NCI-H187 (cell line): ENCODE results near the gene FKBP14.
A peak's percentile ranks its signal among the peaks of the same experiment; 100 is the strongest.
"Not testable (repeated sequence)": the region's sequence is repeated elsewhere in the genome, so short reads cannot be mapped to it uniquely, and the experiment has no call there.

Source experiments
- DNase-seq, 2 experiments: peaks; one replicate each; lab custom pipeline; 2025; lab: John Stamatoyannopoulos, UW

The FKBP14 gene, protein sequence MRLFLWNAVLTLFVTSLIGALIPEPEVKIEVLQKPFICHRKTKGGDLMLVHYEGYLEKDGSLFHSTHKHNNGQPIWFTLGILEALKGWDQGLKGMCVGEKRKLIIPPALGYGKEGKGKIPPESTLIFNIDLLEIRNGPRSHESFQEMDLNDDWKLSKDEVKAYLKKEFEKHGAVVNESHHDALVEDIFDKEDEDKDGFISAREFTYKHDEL

DNA sequence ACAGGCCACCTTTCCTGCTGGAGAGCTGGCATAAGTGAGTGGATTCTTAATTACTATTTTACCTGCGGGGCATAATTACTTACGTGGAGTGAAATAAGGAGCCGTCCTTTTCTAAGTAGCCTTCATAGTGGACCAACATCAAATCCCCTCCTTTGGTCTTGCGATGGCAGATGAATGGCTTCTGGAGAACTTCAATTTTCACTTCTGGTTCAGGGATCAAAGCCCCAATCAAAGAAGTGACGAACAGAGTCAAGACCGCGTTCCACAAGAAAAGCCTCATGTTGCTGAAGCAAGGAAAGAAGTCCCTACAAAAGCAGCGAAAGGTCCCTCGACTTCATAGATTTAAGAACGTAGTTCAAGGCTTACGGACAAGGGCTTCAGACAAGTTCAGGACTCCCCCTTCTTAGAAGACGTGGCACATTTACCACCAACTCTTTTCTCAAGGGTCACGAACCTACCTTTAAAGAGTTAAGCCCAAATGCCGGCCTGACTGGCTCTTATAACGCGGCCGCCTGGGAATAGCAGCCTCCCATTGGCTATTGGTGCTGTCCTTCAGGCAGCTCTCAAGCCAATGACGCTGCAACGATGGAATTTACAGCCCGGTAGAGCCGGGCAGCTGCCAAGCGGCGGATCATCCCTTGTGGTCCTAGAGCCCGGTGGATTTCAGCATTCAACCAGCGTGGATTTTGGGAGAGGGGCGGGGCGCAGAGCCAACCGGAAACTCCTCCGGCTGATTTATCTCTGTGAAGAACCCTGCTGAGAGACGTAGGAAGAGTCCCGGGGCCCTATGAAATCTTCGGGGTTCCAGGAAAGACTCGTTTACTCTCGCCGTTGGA lies at the start of gene FKBP14:
Gene FKBP14 (minus strand): TSS at position 474 of the 836 bp plus-strand sequence. CDS start 194 bp downstream, at position 280.
- peak; percentile 94 to 95 for DNase-seq

GRCh38 chr7:30074422-30075030 lies 48.0 kb upstream of the FKBP14 start:
- peak in 1 of 2 experiments; percentile 17 for DNase-seq

DNA sequence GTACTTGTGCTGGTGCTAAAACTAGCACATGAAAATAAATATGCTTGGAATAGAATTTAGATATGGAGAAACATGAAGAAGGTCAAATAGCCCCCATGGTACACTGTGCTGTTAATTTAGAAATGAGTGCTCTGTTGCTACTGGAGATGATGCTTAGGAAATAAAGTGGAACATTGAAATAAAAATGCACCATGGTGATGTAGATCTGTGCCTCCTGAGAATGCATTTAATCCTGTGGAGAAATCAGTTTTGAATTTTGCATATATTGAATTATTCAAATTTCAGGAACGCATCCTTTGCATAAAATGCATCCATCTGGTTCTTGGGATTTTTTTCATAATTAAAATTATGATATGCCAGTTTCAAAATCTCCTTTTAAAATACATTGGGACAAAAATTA lies 46.2 kb upstream of the FKBP14 start:
- no peak for DNase-seq

DNA sequence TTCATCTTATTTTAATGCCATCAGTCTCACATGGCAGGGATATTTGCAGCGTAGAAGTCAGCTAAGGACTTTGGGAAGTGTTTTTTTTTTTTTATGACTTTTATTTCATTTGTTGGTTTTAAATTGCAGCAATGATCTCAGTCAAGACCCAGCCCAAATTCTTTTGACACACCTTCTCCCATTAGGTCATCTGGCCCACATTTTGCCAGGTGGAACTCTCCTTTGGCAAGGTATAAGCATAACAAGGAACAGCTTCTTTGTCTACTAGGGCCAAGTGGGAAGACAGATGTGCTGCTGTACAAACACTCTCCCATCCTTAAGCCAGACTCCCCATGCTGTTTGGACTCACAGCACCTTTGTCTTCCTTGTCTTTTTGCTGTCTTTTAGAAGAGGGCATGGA lies 43.5 kb upstream of the FKBP14 start:
- DNase-seq: no peak

- no peak for DNase-seq
Observed at GRCh38 chr7:30069096-30069867, 42.8 kb upstream of the FKBP14 start.

DNA sequence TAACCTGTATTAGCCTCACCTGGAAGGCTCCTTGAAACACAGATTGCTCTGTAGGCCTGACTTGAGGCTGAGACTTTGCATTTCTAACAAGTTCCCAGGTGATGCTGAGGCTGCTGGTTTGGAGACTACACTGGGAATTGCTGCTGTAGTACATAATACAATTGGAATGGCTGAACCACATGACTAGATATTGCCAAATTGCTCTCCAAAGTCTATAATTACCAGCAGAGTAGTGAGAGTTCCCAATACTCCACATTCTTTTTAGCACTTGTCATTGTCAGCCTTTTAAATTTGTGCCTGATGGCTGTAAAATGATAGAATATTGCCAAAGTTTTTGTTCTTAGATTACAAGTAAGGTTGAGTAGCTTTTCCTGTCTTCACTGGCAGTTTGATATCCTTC lies 41.6 kb upstream of the FKBP14 start:
- no peak for DNase-seq

DNA sequence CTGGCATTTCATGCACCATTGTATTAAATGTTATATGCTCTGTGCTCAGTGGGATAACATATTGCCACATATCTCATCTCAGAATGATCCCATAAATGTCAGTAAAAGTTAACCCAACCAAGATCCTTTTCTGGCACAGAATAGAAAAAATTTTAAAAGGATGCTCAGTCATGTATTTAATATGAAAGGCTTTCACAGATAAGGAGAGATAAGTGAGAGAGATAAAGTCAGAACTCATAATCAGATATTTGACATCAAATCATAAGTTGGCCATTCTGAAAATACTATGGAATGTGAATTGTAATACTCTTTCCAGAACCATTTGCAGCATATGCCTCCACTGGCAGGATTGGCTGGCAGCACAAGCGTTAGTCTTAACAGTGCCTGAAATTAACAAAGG lies 40.2 kb upstream of the FKBP14 start:
- no peak for DNase-seq

DNA sequence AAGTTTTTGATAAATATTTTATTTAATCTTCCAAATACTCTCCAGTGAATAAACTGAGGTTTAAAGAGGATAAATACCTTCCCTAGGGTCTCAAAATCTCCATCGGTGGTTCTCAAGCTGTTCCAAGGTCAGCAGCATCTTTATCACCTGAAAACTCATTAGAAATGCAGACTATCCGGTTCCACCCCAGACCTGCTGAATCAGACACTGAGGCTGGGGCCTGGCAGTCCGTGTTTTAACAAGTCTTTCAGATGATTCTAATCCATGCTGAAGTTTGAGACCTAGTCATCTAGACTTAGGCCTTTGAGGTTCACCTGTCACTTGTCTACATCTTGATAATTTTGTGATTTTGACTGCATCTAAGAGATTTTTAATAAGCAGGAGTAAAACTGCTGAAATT lies 39.2 kb upstream of the FKBP14 start:
- no peak for DNase-seq

DNA sequence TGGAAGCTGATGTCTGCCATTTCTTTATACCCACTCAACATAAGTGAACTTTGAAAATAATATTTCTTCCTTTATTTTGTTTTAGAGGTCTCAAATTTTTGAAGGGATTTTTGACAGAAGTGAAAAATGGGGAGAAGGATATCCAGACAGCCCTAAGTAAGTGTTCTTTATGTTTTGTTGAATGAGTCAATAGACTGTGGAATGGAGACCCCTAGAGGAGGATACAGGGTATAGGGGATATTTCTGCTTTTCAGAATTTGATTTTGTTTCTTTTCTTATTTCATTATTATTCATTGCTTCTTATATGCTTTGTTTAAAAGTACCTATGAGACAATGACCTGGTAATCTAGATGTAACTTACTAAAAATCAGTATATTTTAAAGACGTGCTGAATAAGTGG lies 36.1 kb upstream of the FKBP14 start:
- DNase-seq: no peak

GRCh38 chr7:30061786-30062185 lies 35.3 kb upstream of the FKBP14 start:
- DNase-seq: not testable (repeated sequence)

DNA sequence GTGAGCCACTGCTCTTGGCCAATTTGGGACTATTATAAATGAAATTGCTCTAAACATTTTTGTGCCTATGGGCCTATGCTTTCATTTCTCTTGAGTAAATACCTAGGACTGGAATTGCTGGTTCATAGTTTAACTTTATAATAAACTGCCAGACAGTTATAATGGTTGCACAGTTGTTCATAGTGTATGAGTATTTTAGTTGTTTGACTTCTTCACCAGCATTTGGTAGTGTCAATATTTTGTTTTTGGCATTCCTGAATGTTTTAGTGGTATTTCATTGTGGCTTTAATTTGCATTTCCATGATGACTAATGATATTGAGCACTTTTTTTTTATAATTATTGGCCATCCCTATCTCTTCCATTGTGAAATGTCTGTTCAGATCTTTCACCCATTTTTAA lies 31.2 kb upstream of the FKBP14 start:
- DNase-seq: no peak

GRCh38 chr7:30053068-30053467 lies 26.6 kb upstream of the FKBP14 start:
- DNase-seq: no peak

DNA sequence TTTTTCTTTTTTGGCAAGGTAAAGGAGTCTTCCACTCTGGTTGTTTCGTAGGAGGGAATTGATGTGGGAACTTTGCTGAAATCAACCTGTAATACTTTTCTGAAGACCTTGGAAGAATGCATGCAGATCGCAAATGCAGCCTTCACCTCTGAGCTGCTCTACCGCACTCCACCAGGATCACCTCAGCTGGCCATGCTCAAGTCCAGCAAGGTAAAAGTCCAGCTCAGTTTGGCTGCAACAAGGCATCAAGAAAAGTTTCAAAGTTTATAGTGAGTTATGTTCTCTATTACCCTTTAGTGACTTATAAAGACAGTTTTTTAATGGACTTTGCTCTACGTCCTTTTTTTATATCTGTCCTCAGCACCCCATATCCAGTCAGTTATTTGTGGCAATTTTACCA lies 22.7 kb upstream of the FKBP14 start:
- no peak for DNase-seq

DNA sequence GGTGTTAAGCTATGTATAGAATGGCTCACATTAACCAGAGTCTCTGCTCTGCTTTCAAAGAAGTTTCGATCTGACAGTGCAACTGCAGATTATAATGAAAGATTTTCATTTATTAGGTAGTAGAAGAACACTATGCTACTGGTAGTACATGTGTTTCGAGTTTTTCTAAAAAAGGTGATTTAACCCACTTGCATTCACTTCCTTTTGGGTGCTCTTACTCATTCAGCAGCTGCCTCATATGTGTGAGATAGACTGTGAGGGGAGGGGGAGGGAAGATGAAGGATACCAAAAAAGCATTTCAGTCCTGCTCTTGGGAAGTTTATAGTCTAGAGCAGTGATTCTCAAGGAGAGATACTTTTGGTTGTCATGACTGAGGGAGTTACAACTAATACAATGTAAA lies 22.1 kb upstream of the FKBP14 start:
- DNase-seq: no peak

DNA sequence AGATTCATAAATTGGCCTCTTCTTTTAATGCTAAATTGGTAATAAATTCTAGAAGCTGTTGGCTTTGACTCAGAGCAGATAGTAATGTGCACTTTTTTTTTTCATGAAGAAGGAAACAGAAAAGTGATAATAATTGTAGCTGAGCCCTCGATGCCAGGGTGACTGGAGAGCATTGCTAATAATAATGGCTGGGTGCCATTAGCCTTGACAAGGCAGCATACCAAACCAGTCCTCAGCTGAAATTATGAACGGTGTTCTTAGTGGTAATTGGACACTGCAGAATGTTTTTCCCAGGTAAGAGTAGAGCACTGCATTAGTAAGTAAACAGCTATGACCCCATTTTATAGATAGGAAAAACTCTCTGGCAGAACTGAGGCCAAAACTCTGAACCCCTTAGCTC lies 20.6 kb upstream of the FKBP14 start:
- DNase-seq: no peak

DNA sequence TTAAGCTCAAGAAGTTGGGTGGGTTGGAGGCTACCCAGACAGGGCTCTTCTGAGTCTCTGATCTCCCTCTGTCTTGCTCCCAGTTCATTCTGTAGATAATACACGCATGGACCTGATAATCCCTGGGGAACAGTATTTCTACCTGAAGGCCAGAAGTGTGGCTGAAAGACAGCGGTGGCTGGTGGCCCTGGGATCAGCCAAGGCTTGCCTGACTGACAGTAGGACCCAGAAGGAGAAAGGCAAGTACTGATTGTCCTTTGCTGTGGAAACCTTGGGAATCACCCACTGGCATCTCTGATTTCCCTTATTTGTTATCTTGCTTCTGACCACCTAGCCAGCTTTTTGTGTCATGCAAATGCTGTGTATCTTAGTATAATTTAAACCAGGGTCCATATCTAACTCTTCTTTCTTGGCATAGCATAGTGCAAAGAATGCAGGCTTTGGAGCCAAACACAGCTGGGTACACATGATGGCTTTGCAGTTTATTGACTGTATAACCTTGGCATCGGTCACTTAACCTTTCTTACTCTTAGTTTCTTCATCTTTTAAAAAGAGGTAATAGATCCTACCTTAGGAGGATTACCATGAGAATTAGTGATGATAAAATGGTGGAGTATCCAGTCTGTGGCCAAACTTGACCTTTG lies 19.7 kb upstream of the FKBP14 start:
- DNase-seq: no peak

GRCh38 chr7:30041526-30042269 lies 15.2 kb upstream of the FKBP14 start:
- no peak for DNase-seq

DNA sequence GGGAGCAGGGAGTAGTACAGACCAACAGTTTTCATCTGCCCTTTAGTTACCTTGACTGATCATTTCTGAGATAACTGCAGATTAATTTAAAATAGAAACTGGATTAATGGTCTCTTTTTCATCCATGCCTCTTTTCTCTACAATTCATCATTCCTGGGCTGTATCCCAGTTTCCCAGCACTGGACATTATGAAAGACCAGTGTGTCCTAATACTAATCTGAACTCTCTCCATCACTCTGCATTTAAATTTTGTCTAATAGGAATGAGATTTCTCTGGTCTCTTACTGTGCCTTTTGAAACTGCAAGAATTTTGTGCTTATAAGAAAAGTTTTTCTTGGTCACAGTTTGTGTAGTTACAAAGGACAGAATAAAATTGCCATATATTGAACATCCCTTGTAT lies 14.4 kb upstream of the FKBP14 start:
- DNase-seq: no peak

- no peak for DNase-seq
Observed at GRCh38 chr7:30038196-30038980, 11.9 kb upstream of the FKBP14 start.

DNA sequence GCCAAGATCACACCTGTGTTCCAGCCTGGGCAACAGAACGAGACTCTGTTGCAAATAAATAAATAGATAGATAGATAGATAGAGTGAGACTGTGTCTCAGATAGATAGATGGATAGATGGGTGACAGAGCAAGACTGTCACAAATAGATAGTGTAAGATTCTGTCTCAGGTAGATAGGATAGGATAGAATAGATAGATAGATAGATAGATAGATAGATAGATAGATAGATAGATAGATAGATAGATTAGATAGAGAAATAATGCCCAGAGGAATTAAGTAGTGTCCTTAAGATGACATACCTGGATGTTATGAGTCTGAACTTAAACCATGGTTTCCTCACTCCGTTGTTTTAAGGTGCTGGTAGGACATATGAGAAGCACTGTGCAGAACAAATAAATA lies 9.7 kb upstream of the FKBP14 start:
- DNase-seq: no peak
